GM06990 (cell line): ENCODE measurements around the gene PRKCE.

Source experiments
- DNase-seq: peaks from one replicate; pipeline ENCODE4 v3.0.0-alpha.2; 2011; ENCODE audit not compliant: insufficient read length; ENCODE audit errors: extremely low read depth
- H3K27me3 ChIP-seq: replicated peaks from 2 replicates; pipeline ENCODE4 v1.6.0; 2011; ENCODE audit warnings: low read length; ENCODE audit not compliant: control insufficient read depth, insufficient read depth
- H3K36me3 ChIP-seq: 2 replicates; pipeline ENCODE4 v1.5.1; 2011; ENCODE audit warnings: low read length; ENCODE audit not compliant: control insufficient read depth, insufficient read depth
- H3K4me3 ChIP-seq: replicated peaks from 2 replicates; pipeline ENCODE4 v1.5.1; 2011; ENCODE audit warnings: low read depth, mild to moderate bottlenecking, control low read depth, low read length
- TF ChIP-seq, protein P1 (sequence below): IDR thresholded peaks from 2 replicates; pipeline ENCODE4 v1.5.1; 2011; ENCODE audit warnings: low read length, control low read depth, mild to moderate bottlenecking, inconsistent platforms; ENCODE audit not compliant: insufficient read depth, poor library complexity, severe bottlenecking

PRKCE gene

DNA sequence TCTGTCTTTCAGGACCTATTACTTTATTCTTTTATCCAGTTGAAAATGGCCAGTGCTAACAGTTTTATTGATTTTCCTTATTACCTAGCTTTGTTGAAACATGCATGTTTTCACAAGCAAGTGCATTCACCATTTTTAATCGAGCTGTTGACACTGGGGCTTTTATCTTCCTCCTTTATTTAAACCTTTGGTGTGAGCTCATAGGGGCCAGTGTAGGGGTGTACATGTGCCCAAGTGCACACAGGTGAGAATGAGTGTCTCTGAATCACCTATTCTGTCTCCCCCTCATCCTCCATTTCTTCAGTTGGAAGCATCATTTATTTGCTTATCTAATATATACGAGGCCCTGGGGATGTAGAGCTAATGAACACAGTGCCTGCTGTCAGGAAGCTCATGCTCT is 199.1 kb downstream of the PRKCE start:
- TF ChIP-seq, protein P1, sequence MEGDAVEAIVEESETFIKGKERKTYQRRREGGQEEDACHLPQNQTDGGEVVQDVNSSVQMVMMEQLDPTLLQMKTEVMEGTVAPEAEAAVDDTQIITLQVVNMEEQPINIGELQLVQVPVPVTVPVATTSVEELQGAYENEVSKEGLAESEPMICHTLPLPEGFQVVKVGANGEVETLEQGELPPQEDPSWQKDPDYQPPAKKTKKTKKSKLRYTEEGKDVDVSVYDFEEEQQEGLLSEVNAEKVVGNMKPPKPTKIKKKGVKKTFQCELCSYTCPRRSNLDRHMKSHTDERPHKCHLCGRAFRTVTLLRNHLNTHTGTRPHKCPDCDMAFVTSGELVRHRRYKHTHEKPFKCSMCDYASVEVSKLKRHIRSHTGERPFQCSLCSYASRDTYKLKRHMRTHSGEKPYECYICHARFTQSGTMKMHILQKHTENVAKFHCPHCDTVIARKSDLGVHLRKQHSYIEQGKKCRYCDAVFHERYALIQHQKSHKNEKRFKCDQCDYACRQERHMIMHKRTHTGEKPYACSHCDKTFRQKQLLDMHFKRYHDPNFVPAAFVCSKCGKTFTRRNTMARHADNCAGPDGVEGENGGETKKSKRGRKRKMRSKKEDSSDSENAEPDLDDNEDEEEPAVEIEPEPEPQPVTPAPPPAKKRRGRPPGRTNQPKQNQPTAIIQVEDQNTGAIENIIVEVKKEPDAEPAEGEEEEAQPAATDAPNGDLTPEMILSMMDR = no peak
- no peaks in the 10 kb centered on the region for H3K36me3 ChIP-seq
- H3K4me3 ChIP-seq = no peak overlapping the region
- no peak for DNase-seq
- H3K27me3 ChIP-seq = no peaks in the 10 kb centered on the region

GRCh38 chr2:45851111-45851510 is 199.6 kb downstream of the PRKCE start:
- Histone ChIP-seq H3K4me3 (no peak overlapping the region), H3K36me3 (no peaks in the 10 kb centered on the region), H3K27me3 (no peaks in the 10 kb centered on the region)
- TF ChIP-seq, protein P1 = no peak
- DNase-seq = no peak

- no peak for DNase-seq
- TF ChIP-seq, protein P1 = no peak
- Histone ChIP-seq H3K27me3 (no peaks in the 10 kb centered on the region), H3K4me3 (no peak overlapping the region), H3K36me3 (no peaks in the 10 kb centered on the region)
Measured at GRCh38 chr2:45851576-45852304, 200.3 kb downstream of the PRKCE start.

GRCh38 chr2:45852450-45853150 is 201.1 kb downstream of the PRKCE start:
- DNase-seq = no peak
- no peaks in the 10 kb centered on the region for H3K36me3 ChIP-seq

DNA sequence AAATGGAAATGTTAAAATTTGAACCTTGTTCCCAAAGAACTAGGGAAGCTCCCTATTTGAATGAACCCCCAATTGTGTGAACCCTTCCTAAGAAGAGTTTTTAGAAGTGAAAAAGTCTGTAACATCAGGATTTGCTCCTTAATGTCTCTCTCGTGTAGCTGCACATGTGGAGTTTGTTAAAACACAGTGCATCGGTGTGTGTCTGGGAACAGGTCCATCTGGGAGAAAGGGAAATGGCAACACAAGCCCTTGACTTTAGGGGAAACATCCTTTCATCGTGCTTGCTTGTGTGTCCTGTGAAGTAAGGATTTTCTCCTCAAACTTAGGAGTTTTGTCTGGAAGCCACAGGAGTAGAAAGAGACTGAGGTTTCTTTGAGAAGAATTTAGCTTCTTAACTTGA is 203.9 kb downstream of the PRKCE start:
- Histone ChIP-seq H3K36me3 (no peaks in the 10 kb centered on the region), H3K27me3 (no peaks in the 10 kb centered on the region), H3K4me3 (no peak overlapping the region)
- DNase-seq = no peak
- TF ChIP-seq, protein P1 = no peak

More at GRCh38 chr2:45852450-45853150, 201.1 kb downstream of the PRKCE start:
- TF ChIP-seq, protein P1 = no peak
- no peaks in the 10 kb centered on the region for H3K27me3 ChIP-seq
- H3K4me3 ChIP-seq = no peak overlapping the region
